Nephron progenitor cell (in vitro differentiated cells): Measurements from ENCODE around the gene MYLK.
"Not testable (repeated sequence)": the region's sequence is repeated elsewhere in the genome, so short reads cannot be mapped to it uniquely, and the experiment has no call there.

Experiments used
- DNase-seq: peaks from one replicate; pipeline ENCODE4 v3.0.0; 2021
- H3K27ac Mint-ChIP-seq: 2 replicates; pipeline ENCODE4 v1.8.0; 2021; ENCODE audit warnings: mild to moderate bottlenecking, moderate library complexity, mixed read lengths
- H3K27me3 Mint-ChIP-seq: 2 replicates; pipeline ENCODE4 v1.8.0; 2021; ENCODE audit warnings: mild to moderate bottlenecking, low read depth, mixed read lengths; ENCODE audit not compliant: poor library complexity
- H3K36me3 Mint-ChIP-seq: 2 replicates; pipeline ENCODE4 v1.8.0; 2021; ENCODE audit warnings: low read depth, mixed read lengths
- H3K4me1 Mint-ChIP-seq: 2 replicates; pipeline ENCODE4 v1.8.0; 2021; ENCODE audit warnings: mixed read lengths
- H3K4me3 Mint-ChIP-seq: 2 replicates; pipeline ENCODE4 v1.8.0; 2021; ENCODE audit warnings: mild to moderate bottlenecking, moderate library complexity, mixed read lengths
- H3K9me3 Mint-ChIP-seq: 2 replicates; pipeline ENCODE4 v1.8.0; 2021; ENCODE audit warnings: mild to moderate bottlenecking, moderate library complexity, mixed read lengths
- TF ChIP-seq, protein P1 (sequence below): fragments of 200-600 bp; sonication (generic); IDR thresholded peaks from 2 replicates; pipeline ENCODE4 v1.5.0; 2021; ENCODE audit warnings: antibody characterized with exemption

Gene MYLK

DNA sequence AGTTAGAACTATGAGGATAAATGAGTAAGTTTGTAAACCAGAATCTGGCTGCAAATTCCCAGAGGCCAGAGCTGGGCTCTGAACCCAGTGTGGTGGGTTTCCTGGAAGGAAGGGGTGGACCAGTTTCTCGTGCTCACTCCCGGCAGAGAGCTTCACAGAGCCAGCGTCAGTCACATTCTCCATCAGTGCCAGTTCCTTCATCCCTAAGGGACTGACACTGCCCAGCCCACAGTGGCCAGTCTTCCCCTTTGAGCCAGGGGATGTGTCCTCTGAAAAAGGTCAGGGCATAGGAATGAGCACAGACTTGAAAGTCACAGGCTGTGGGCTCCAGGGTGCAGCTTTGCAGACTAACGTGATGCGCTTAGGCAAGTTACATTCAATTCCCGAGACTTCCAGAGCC, 163.5 kb downstream of the MYLK start:
- TF ChIP-seq, protein P1, sequence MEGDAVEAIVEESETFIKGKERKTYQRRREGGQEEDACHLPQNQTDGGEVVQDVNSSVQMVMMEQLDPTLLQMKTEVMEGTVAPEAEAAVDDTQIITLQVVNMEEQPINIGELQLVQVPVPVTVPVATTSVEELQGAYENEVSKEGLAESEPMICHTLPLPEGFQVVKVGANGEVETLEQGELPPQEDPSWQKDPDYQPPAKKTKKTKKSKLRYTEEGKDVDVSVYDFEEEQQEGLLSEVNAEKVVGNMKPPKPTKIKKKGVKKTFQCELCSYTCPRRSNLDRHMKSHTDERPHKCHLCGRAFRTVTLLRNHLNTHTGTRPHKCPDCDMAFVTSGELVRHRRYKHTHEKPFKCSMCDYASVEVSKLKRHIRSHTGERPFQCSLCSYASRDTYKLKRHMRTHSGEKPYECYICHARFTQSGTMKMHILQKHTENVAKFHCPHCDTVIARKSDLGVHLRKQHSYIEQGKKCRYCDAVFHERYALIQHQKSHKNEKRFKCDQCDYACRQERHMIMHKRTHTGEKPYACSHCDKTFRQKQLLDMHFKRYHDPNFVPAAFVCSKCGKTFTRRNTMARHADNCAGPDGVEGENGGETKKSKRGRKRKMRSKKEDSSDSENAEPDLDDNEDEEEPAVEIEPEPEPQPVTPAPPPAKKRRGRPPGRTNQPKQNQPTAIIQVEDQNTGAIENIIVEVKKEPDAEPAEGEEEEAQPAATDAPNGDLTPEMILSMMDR, result no peak
- H3K4me3 Mint-ChIP-seq, result no peak overlapping the region

DNA sequence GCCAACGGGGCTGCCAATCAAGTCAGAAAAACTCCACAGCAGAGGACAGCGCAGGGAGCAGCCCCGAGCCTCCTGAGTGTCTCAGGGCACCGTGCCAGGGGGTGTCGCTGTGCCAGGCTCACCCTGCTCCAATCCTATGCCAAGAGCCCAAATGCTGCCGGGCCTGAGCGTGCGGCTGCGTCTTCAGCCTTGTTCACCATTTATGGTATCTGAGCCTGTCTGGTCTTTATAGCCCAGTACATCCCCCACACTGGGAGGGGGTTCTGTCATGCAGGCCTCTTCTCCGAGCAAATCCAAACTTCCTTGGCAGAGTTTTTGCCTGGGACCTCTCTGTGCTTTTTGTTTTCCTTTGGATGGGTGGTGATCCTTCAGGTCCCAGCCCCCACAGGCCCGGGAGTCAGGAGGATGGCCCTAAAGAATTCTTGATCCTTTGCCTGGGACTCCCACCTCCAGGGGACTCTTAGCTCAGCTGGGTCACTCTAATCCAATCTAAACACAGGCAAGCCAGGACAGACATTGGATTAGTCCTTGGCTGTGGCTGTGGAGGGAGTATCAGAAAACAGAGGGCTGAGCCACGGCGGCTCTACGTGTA, 164.2 kb downstream of the MYLK start:
- no peaks in the 10 kb centered on the region for H3K9me3 Mint-ChIP-seq
- TF ChIP-seq, protein P1, result no peak
- no peak for DNase-seq
- no peaks in the 10 kb centered on the region for H3K36me3 Mint-ChIP-seq
- H3K4me3 Mint-ChIP-seq, result no peak overlapping the region
- H3K4me1 Mint-ChIP-seq, result peaks cover 53% of the 10 kb centered on the region
- peak overlapping the region; percentile 22 for H3K27ac Mint-ChIP-seq
- H3K27me3 Mint-ChIP-seq, result no peaks in the 10 kb centered on the region

More for the DNA sequence above, 163.5 kb downstream of the MYLK start:
- H3K9me3 Mint-ChIP-seq, result no peaks in the 10 kb centered on the region
- H3K27ac Mint-ChIP-seq, result no peak overlapping the region
- no peak for DNase-seq
- H3K4me1 Mint-ChIP-seq, result peaks cover 48% of the 10 kb centered on the region
- H3K36me3 Mint-ChIP-seq, result no peaks in the 10 kb centered on the region
- H3K27me3 Mint-ChIP-seq, result no peaks in the 10 kb centered on the region

DNA sequence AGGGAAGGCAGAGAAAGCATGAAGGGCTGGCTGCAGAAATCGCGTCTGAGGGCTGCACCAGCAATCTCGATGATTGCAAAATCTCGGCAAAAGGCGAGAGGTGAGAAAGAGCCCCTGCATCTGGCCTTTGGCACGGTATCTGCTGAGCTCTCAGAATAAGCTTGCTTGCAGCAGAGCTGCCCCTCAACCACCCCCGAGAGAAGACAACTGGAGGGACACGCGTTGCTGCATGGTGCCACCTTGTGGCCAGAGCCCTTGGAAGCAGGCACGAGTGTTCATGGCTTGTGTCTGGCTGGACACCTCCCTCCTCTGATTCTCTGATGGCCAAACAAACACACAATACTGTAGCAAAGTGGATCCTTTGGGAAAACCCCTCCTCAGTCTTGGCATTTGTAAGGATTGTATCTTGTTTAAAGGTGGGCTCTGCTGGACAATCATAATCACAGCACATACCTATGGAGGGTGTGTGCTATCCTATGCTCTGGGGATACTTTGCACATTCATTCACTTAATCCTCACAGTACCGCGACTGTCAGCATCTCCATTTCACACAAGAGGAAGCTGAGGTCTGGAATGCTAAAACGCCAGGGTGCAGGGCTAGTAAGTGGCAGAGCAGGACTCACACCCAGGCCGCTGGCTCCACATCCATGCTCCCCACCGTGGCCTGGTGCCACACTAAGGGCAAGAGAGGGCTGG, 164.9 kb downstream of the MYLK start:
- H3K9me3 Mint-ChIP-seq, result not testable (repeated sequence)
- TF ChIP-seq, protein P1, result peak; percentile 68
- peak overlapping the region; percentile 22 for H3K27ac Mint-ChIP-seq

DNA sequence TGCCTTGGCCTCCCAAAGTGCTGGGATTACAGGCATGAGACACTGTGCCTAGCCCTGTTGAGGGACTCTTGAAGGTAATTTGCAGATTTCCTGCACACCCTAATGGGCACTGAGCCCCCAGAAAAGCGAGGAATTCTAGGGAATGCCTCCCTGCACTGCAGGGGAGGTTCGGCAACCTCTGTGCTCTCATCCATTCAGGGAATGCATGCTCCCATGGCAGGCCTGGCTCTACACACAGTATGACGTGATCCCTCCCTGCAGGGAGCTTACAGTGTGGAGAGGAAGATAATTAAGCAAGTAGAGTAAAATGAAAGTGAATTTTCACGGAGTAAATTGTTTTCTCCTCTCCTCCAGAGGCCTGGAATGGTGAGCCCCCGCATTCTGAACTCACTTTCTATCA, 166.0 kb downstream of the MYLK start:
- TF ChIP-seq, protein P1, result no peak
- Mint-ChIP-seq H3K9me3 (no peaks in the 10 kb centered on the region), H3K27ac (no peak overlapping the region), H3K4me1 (peaks cover 52% of the 10 kb centered on the region), H3K4me3 (no peak overlapping the region), H3K36me3 (no peaks in the 10 kb centered on the region), H3K27me3 (peaks cover 4% of the 10 kb centered on the region)
- DNase-seq, result no peak

More for the DNA sequence above, 164.9 kb downstream of the MYLK start:
- peaks cover 57% of the 10 kb centered on the region for H3K4me1 Mint-ChIP-seq
- not testable (repeated sequence) for H3K36me3 Mint-ChIP-seq, H3K27me3 Mint-ChIP-seq, H3K4me3 Mint-ChIP-seq
- peak; percentile 80 for DNase-seq

DNA sequence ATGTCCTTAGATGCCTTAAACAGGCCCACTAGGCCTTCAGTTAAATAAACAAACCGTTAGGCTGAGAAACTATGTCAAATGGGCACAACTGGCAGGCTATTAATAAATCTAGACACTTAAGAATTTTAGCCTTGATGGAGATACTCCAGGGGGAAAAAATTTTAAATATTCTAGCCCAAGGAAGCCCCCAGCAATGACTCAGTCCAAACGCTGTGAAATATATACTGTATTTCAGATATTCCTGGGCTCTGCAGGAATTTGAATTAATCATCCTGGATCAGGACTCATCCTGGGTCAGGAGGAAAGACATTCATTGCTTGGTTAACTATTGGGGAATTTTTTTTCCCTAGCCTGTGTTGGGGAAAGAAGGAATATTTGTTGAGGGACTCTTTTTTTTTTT, 166.7 kb downstream of the MYLK start:
- not testable (repeated sequence) for DNase-seq, H3K4me3 Mint-ChIP-seq, H3K9me3 Mint-ChIP-seq, H3K27me3 Mint-ChIP-seq, H3K27ac Mint-ChIP-seq, H3K36me3 Mint-ChIP-seq
- H3K4me1 Mint-ChIP-seq, result peaks cover 52% of the 10 kb centered on the region

DNA sequence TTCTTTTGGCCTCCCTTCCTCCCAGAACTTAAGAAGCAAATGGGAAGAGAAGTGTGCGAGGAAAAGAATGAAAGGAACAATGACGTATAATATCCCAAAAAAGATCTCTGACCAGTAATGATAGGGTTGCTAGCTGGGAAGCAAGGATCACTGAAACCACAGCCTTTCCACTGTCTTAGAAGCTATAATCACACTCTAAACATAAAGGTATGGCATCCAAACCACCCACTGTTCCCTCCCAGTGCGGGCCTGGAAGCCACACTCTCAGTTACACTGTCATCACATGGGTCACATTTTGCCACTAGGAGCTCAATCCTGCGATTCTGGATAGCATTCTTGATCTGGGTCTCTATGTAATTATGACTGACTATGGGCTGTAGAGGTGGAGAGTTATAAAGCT, 167.7 kb downstream of the MYLK start:
- peaks cover 55% of the 10 kb centered on the region for H3K4me1 Mint-ChIP-seq
- TF ChIP-seq, protein P1, result no peak

More for the DNA sequence above, 167.7 kb downstream of the MYLK start:
- Mint-ChIP-seq H3K4me3 (no peak overlapping the region), H3K27me3 (peaks cover 7% of the 10 kb centered on the region), H3K9me3 (no peaks in the 10 kb centered on the region), H3K27ac (no peak overlapping the region), H3K36me3 (no peaks in the 10 kb centered on the region)
- no peak for DNase-seq
